H1 (cell line): ENCODE data around the gene ESR1. TPM values are rescaled to one million over a fixed set of nuclear protein-coding genes. Genes with fewer than 3 reads are reported as not detected.

Experiments used
- CTCF ChIA-PET: fragments of 300-600 bp; sonication (Branson Sonifier 250); formaldehyde crosslinking; loops from one replicate; lab custom pipeline; 2021; ENCODE audit not compliant: partially characterized antibody; lab: Charles Lee
- POLR2A ChIA-PET: fragments of 300-600 bp; sonication (Branson Sonifier 250); formaldehyde crosslinking; loops from one replicate; lab custom pipeline; 2021; ENCODE audit warnings: inconsistent platforms; ENCODE audit not compliant: partially characterized antibody; lab: Charles Lee
- DNase-seq, 2 experiments: peaks; one replicate each; pipeline versions ENCODE4 v3.0.0 to v3.0.0-alpha.2; 2010 to 2022; ENCODE audit warnings: low spot score in 2 of 2, low read depth in 1 of 2, mixed read lengths in 1 of 2
- FAIRE-seq: peaks from 2 replicates; lab custom pipeline; 2011; peaks lifted over from hg19 to GRCh38; lab: Jason Lieb, UNC
- H2AFZ ChIP-seq: 2 replicates; pipeline ENCODE4 v1.8.1; 2012; ENCODE audit warnings: low read length, inconsistent platforms
- H2AK5ac ChIP-seq: 2 replicates; pipeline ENCODE4 v1.6.1; 2013; ENCODE audit warnings: low read depth, low read length
- H2BK120ac ChIP-seq: replicated peaks from 2 replicates; pipeline ENCODE3; 2013; ENCODE audit warnings: low read depth, low read length, inconsistent platforms
- H2BK12ac ChIP-seq: 2 replicates; pipeline ENCODE4 v1.6.1; 2013; ENCODE audit warnings: low read depth, low read length
- H2BK15ac ChIP-seq: 2 replicates; pipeline ENCODE4 v1.6.1; 2013; ENCODE audit warnings: low read length
- H2BK20ac ChIP-seq: 2 replicates; pipeline ENCODE4 v1.6.1; 2013; ENCODE audit warnings: low read length
- H2BK5ac ChIP-seq: 2 replicates; pipeline ENCODE4 v1.6.1; 2013; ENCODE audit warnings: low read depth, low read length
- H3K14ac ChIP-seq: 2 replicates; pipeline ENCODE4 v1.6.1; 2013; ENCODE audit warnings: inconsistent platforms; ENCODE audit not compliant: insufficient read length
- H3K18ac ChIP-seq: 2 replicates; pipeline ENCODE4 v1.6.1; 2013; ENCODE audit warnings: low read length; ENCODE audit errors: extremely low read depth
- H3K23ac ChIP-seq: 2 replicates; pipeline ENCODE4 v1.6.1; 2013; ENCODE audit warnings: inconsistent platforms; ENCODE audit not compliant: insufficient read length
- H3K23me2 ChIP-seq: 2 replicates; pipeline ENCODE4 v1.6.1; 2013; ENCODE audit warnings: low read depth, low read length
- H3K27ac ChIP-seq: 2 replicates; pipeline ENCODE4 v1.6.1; 2011; ENCODE audit warnings: low read depth, low read length, inconsistent platforms
- H3K27me3 ChIP-seq, 4 experiments: replicated peaks in 1 of 4; 1 replicate in 1 of 4; 2 replicates in 3 of 4; pipeline versions ENCODE4 v1.6.1 to v1.8.1; 2011 to 2013; ENCODE audit warnings: low read length in 3 of 4, mild to moderate bottlenecking in 3 of 4, inconsistent platforms in 2 of 4, mixed read lengths in 2 of 4, moderate library complexity in 1 of 4; ENCODE audit not compliant: control insufficient read depth in 3 of 4, insufficient read depth in 3 of 4; ENCODE audit errors: extremely low read depth in 1 of 4
- H3K36me3 ChIP-seq, 4 experiments: 2 replicates each; pipeline versions ENCODE4 v1.6.1 to v1.8.1; 2011 to 2013; ENCODE audit warnings: mild to moderate bottlenecking in 4 of 4, low read length in 3 of 4, moderate library complexity in 2 of 4, control low read depth in 1 of 4, inconsistent platforms in 1 of 4; ENCODE audit not compliant: insufficient read depth in 4 of 4, control insufficient read depth in 2 of 4
- H3K4ac ChIP-seq: replicated peaks from 2 replicates; pipeline ENCODE3; 2013; ENCODE audit warnings: low read length, low read depth, mixed read lengths, inconsistent platforms; ENCODE audit not compliant: insufficient read length
- H3K4me1 ChIP-seq, 4 experiments: replicated peaks in 1 of 4; 1 replicate in 1 of 4; 2 replicates in 3 of 4; pipeline versions ENCODE4 v1.6.1 to v1.8.1; 2011 to 2013; ENCODE audit warnings: low read length in 3 of 4, inconsistent platforms in 2 of 4, mixed read lengths in 1 of 4; ENCODE audit not compliant: insufficient read depth in 4 of 4, control insufficient read depth in 3 of 4
- H3K4me2 ChIP-seq, 2 experiments: 2 replicates each; pipeline versions ENCODE4 v1.6.1 to v1.8.1; 2011 to 2013; ENCODE audit warnings: low read depth in 2 of 2, low read length in 2 of 2, control low read depth in 1 of 2, inconsistent platforms in 1 of 2, mild to moderate bottlenecking in 1 of 2; ENCODE audit not compliant: insufficient read depth in 1 of 2
- H3K4me3 ChIP-seq, 4 experiments: fragments of 200-600, 300-600 bp in 1 of 4; sonication (generic), shearing (Covaris generic), sonication (Bioruptor Twin) in 1 of 4; 2 replicates each; pipeline versions ENCODE4 v1.5.1 to v1.8.1; 2011 to 2016; ENCODE audit warnings: low read length in 4 of 4, low read depth in 3 of 4, control low read depth in 2 of 4, inconsistent platforms in 2 of 4, mild to moderate bottlenecking in 2 of 4, mixed read lengths in 1 of 4, moderate library complexity in 1 of 4; ENCODE audit not compliant: insufficient read depth in 2 of 4; ENCODE audit errors: extremely low read depth in 1 of 4
- H3K56ac ChIP-seq: replicated peaks from 2 replicates; pipeline ENCODE3; 2013; ENCODE audit warnings: low read depth, mild to moderate bottlenecking, mixed read lengths, low read length, inconsistent platforms; ENCODE audit not compliant: insufficient read length
- H3K79me1 ChIP-seq: 2 replicates; pipeline ENCODE4 v1.6.1; 2013; ENCODE audit warnings: low read depth, low read length, control low read depth
- H3K79me2 ChIP-seq, 2 experiments: 2 replicates each; pipeline versions ENCODE4 v1.6.1 to v1.8.1; 2012 to 2013; ENCODE audit warnings: low read length in 2 of 2, mild to moderate bottlenecking in 2 of 2, inconsistent platforms in 1 of 2; ENCODE audit not compliant: insufficient read depth in 2 of 2, control insufficient read depth in 1 of 2
- H3K9ac ChIP-seq, 4 experiments: replicated peaks in 1 of 4; 1 replicate in 1 of 4; 2 replicates in 3 of 4; pipeline versions ENCODE4 v1.6.1 to v1.8.1; 2011 to 2013; ENCODE audit warnings: low read depth in 3 of 4, low read length in 3 of 4, control low read depth in 2 of 4, mild to moderate bottlenecking in 2 of 4, moderate library complexity in 2 of 4, inconsistent platforms in 1 of 4; ENCODE audit errors: extremely low read depth in 1 of 4
- H3K9me3 ChIP-seq, 2 experiments: 2 replicates each; pipeline versions ENCODE4 v1.6.1 to v1.8.1; 2012 to 2013; ENCODE audit warnings: mild to moderate bottlenecking in 2 of 2, moderate library complexity in 2 of 2, control low read depth in 1 of 2, inconsistent platforms in 1 of 2, low read depth in 1 of 2, low read length in 1 of 2, mixed read lengths in 1 of 2; ENCODE audit not compliant: insufficient read depth in 2 of 2
- H4K20me1 ChIP-seq, 2 experiments: replicated peaks in 1 of 2; 2 replicates each; pipeline versions ENCODE3 to v1.8.1; 2011 to 2013; ENCODE audit warnings: inconsistent platforms in 2 of 2, low read length in 2 of 2, mild to moderate bottlenecking in 1 of 2; ENCODE audit not compliant: insufficient read depth in 2 of 2, control insufficient read depth in 1 of 2
- H4K5ac ChIP-seq: 2 replicates; pipeline ENCODE4 v1.6.1; 2013; ENCODE audit warnings: low read length, low read depth, mixed read lengths, inconsistent platforms; ENCODE audit not compliant: insufficient read length
- H4K8ac ChIP-seq: 2 replicates; pipeline ENCODE4 v1.8.0; 2013; ENCODE audit warnings: mild to moderate bottlenecking, moderate library complexity, low read length, inconsistent platforms; ENCODE audit not compliant: insufficient read depth; ENCODE audit errors: extremely low read depth
- H4K91ac ChIP-seq: replicated peaks from 2 replicates; pipeline ENCODE3; 2013; ENCODE audit warnings: low read length, mixed read lengths, inconsistent platforms; ENCODE audit not compliant: insufficient read length
- CHD1 ChIP-seq: IDR thresholded peaks from 2 replicates; pipeline ENCODE4 v1.6.1; 2012; ENCODE audit warnings: low read depth, low read length, improper control_type of control experiment
- EP300 ChIP-seq, 2 experiments: IDR thresholded peaks; 1 replicate in 1 of 2; 2 replicates in 1 of 2; pipeline ENCODE4 v1.6.1; 2011 to 2012; ENCODE audit warnings: low read depth in 2 of 2, low read length in 2 of 2, mild to moderate bottlenecking in 2 of 2, borderline replicate concordance in 1 of 2, inconsistent platforms in 1 of 2, moderate library complexity in 1 of 2
- SIRT6 ChIP-seq: IDR thresholded peaks from one replicate; pipeline ENCODE4 v1.7.1; 2012; ENCODE audit warnings: low read length, inconsistent platforms
- TAF7 ChIP-seq: optimal IDR thresholded peaks from 2 replicates; pipeline ENCODE3; 2011; ENCODE audit warnings: low read depth, mild to moderate bottlenecking, inconsistent platforms, low read length, moderate library complexity, borderline replicate concordance
- WGBS, 2 experiments: shearing (Covaris generic) in 1 of 2; methylation state at CpG; one replicate each; pipeline versions ENCODE4 v1.1.6 to v1.1.7; 2013 to 2015; ENCODE audit warnings: low lambda C conversion rate in 2 of 2, mixed read lengths in 2 of 2, inconsistent platforms in 1 of 2, low coverage in 1 of 2, missing lambda C conversion rate in 1 of 2; ENCODE audit not compliant: insufficient replicate concordance in 2 of 2, insufficient coverage in 1 of 2, insufficient read length in 1 of 2; ENCODE audit errors: extremely low coverage in 1 of 2, missing lambda C conversion rate in 1 of 2; 5-methylcytosine and 5-hydroxymethylcytosine counted together
- polyA plus RNA-seq, 7 experiments: library from polyadenylated mRNA; depleted of rRNA in 3 of 7; stranded (reverse) in 5 of 7; unstranded in 2 of 7; fragments of >200 nt in 5 of 7; fragments of 200-250 nt in 2 of 7; gene quantifications; 1 replicate in 5 of 7; 2 replicates in 1 of 7; 4 replicates in 1 of 7; pipeline versions ENCODE4 v1.2.1 to v1.2.3, GENCODE V29; 2011 to 2013; ENCODE audit warnings: missing spikeins in 2 of 7, mixed read lengths in 2 of 7
- total RNA-seq: library from RNA; stranded (reverse); fragmentation: NEBNext Ultra II Directional; extraction: Animal tissue kit (Norgen Biotek cat#: 25700); gene quantifications from 2 replicates; pipeline ENCODE4 v1.2.1, GENCODE V29; 2021

ESR1 gene
- total and polyA plus RNA-seq, 2 of the 8 experiments (the other 6 are each of a cell fraction or from before 2014, with no cell fraction given) = 0.03 to 0.17 TPM

DNA sequence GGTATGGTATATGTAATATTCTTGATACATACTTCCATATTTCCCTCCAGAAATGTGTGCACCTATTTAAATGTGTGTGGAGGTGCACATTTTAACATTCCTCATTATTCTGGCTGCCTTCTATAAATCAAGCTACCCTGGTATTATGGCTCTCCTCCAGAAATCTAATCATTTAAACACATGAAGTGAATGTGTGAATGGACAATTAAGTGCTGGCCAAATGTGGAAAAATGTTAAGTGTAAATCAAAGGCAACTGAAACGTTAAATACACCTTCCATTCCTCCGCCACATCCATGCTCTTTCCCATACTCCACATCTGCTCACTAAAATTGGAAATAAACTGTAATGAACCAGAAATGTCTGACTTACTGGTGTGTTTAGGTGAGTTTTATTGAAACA lies 24.9 kb upstream of the ESR1 start:
- TF ChIP-seq TAF7 (no peak), EP300 (IDR thresholded peaks at IDR 0.05; ENCODE audit: borderline replicate concordance in 1 of 2, low read depth in 2 of 2, low read length in 2 of 2) (no peak), SIRT6 (no peak), CHD1 (no peak)
- H3K27me3 ChIP-seq = no peaks in the 10 kb centered on the region
- H2BK5ac ChIP-seq = no peak overlapping the region
- no peaks in the 10 kb centered on the region for H3K9me3 ChIP-seq
- no peaks in the 10 kb centered on the region for H3K36me3 ChIP-seq
- no peak overlapping the region for H2AK5ac ChIP-seq
- no peaks in the 10 kb centered on the region for H4K20me1 ChIP-seq
- no peak overlapping the region for H2AFZ ChIP-seq
- no peak overlapping the region for H3K4me2 ChIP-seq
- no peak overlapping the region for H4K5ac ChIP-seq
- no peak overlapping the region for H3K9ac ChIP-seq
- H3K23ac ChIP-seq = no peak overlapping the region
- no peak overlapping the region for H3K56ac ChIP-seq
- H2BK120ac ChIP-seq = no peak overlapping the region
- POLR2A ChIA-PET = no interaction called here
- no peak overlapping the region for H4K8ac ChIP-seq
- no peaks in the 10 kb centered on the region for H3K23me2 ChIP-seq
- H3K18ac ChIP-seq = no peak overlapping the region
- H4K91ac ChIP-seq = no peak overlapping the region
- H3K4me1 ChIP-seq = no peaks in the 10 kb centered on the region
- H3K79me1 ChIP-seq = no peaks in the 10 kb centered on the region
- DNase-seq = no peak
- no peak overlapping the region for H3K14ac ChIP-seq
- no peak for FAIRE-seq
- CTCF ChIA-PET = interaction anchor here (0.9 to 1.8 kb wide), 2 partner anchors 15 to 556 kb away, joined by 4 read pairs; no protein-coding TSS in a partner anchor
- no peak overlapping the region for H2BK12ac ChIP-seq
- no peaks in the 10 kb centered on the region for H3K79me2 ChIP-seq
- 86% methylated on average over 2 of the region's 2 CpGs; no CpG with 5 or more reads in 1 of the 2 experiments for WGBS, 2 experiments
- no peak overlapping the region for H3K27ac ChIP-seq
- no peak overlapping the region for H3K4ac ChIP-seq
- H3K4me3 ChIP-seq = no peak overlapping the region
- H2BK15ac ChIP-seq = no peak overlapping the region
- no peak overlapping the region for H2BK20ac ChIP-seq
